Measurements from ENCODE around the gene SLC7A6OS. TPM values are rescaled to one million over a fixed set of nuclear protein-coding genes. Genes with fewer than 3 reads are reported as not detected.

Gene SLC7A6OS
- total and polyA plus RNA-seq, 2 experiments from 2014 or later: 8.5 to 15.8 TPM

DNA sequence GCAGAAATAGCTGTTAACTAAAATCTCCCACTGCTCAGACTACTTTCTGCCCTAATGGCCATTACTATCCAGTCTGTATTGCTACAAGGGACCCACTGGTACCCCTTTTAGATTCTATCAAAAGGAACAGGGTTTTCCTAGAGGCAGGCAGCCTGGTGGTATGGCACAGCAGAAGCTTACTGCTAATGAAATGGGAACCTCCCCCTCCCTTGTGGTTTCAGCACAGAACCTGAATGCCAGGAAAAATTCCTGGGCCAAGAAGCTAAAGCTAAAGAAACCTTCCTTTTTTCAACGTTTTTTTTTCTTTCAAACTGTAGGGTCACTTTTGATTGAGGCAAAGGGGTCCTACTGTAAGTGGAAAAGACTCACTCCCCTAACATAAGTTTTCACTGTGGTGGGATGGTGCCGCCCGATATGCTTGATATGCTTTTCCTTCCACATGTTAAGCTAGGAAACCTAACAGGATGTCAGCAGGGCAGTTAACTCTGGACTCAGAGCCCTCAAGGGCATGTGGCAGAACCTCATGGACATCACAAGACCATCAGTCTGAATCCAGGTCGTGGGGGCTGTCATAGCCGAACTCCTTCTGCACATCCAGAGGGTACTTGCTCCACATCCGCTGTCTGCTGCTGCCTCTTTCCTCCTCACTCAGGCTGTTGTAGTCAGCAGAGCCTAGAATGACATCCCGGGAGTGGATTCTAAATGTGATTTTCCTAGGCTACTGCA, 9.8 kb downstream of the SLC7A6OS start:
- TF ChIP-seq EZH2 (IDR thresholded peaks at IDR 0.05; ENCODE audit: insufficient read depth, poor library complexity, severe bottlenecking): no peak
- no peak for TF ChIP-seq EZH2phosphoT487 (IDR thresholded peaks at IDR 0.05; ENCODE audit: insufficient read depth, low read depth)
- peaks cover 57% of the 10 kb centered on the region for H3K79me2 ChIP-seq (ENCODE audit: insufficient read depth)
- peak overlapping the region; percentile 68 for H3K27ac ChIP-seq
- peaks cover 62% of the 10 kb centered on the region for H3F3A ChIP-seq (ENCODE audit: insufficient read depth)
- DNase-seq: peak; percentile 48
- no peaks in the 10 kb centered on the region for H3K27me3 ChIP-seq (replicated peaks; ENCODE audit: insufficient read depth)
- no peaks in the 10 kb centered on the region for H3K9me2 ChIP-seq (ENCODE audit: insufficient read depth)
- peaks cover 56% of the 10 kb centered on the region for H3K36me3 ChIP-seq (ENCODE audit: low read depth)
- no peak overlapping the region for H3K9ac ChIP-seq
- H3K9me3 ChIP-seq (ENCODE audit: low read depth): no peaks in the 10 kb centered on the region
- WGBS, 2 experiments (ENCODE audit: low coverage in 1 of 2, low lambda C conversion rate in 2 of 2, missing lambda C conversion rate in 2 of 2): 75 to 79% methylated on average over 7 of the region's 7 CpGs
- no peak overlapping the region for H2AFZ ChIP-seq
- no peak overlapping the region for H3K4me3 ChIP-seq
- H4K20me1 ChIP-seq (ENCODE audit: insufficient read depth): no peaks in the 10 kb centered on the region
- in situ Hi-C loops (cut with MboI): no loop called here
- H3K4me1 ChIP-seq (ENCODE audit: insufficient read depth): peaks cover 35% of the 10 kb centered on the region
- no peak overlapping the region for H3K4me2 ChIP-seq (ENCODE audit: unreplicated experiment)

DNA sequence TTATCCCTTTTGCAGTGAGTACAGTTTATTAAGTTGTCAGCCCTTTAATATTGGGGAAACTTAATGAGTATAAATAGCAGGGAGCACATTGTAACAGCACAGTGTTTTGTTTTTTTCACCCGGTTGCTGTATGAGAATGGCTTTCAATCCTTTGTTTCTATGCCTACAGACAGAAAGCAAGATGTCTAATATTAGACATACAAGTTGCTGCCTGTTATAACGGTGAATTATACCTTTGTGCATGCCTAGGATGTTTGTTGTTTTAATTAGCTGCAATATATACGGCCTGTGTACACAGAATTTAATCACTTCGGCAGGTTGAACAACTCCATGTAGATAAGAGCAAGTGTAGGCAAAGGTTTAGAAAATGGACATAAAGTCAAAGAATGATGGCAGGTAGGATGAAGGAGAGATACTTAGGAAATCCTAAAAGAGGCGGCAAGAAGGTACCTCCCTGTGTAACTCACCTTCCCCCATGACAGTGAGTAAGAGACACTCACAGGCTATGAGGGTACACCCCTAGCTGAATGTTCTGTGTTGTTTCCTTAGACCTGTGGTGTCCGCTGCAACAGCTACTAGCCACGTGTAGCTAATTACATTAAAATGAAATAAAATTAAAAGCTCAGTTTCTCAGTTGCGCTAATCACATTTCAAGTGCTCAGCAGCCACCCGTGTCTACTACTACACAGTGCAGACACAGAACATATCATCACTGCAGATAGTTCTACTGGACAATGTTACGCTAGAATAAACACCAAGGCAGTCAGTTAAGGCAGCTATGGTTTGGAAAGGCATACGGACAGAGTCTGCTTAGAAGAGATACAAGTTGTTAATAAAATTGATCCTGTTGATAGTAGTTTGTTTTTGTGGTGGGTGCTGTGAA, 10.9 kb downstream of the SLC7A6OS start:
- Histone ChIP-seq H3F3A (ENCODE audit: insufficient read depth) (peaks cover 62% of the 10 kb centered on the region), H3K9ac (peak overlapping the region; percentile 27; the same call in 1 of the 2 replicates), H3K36me3 (ENCODE audit: low read depth) (peaks cover 64% of the 10 kb centered on the region)

DNA sequence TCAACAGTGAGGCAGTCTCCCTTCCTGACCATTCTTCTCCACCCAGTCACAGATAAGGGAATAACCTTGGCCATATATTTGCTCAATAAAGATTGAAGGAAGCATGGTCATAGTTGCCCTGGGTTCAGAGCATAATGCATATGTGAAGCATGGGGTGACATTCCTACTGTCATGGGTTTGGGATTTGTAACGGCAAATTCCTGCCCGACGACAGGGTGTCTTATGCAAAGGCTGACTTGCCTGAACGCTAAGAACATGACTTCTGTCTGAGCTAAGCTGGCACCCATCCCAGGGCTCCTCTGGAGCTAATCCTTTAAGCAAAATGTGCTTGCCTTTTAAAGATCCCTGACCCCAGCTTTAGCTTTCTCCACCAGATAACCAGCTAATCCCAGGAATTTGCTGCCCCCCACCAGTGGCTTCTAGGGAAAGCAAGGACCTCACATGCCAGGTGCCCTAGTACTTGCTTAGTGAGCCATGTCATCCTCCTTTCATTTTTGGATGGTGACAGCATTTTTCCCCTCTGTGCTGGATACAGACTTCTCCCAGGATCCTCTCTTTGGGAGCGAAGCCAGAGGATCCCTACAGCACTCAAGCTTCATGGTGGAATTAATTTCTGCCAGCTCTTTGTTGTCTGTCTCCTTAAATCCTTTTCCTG, 11.7 kb downstream of the SLC7A6OS start:
- Histone ChIP-seq H3K4me1 (ENCODE audit: insufficient read depth) (peaks cover 35% of the 10 kb centered on the region), H3K4me2 (ENCODE audit: unreplicated experiment) (peak overlapping the region; percentile 13), H3K9me3 (ENCODE audit: low read depth) (no peaks in the 10 kb centered on the region), H3K27me3 (replicated peaks; ENCODE audit: insufficient read depth) (no peaks in the 10 kb centered on the region), H3K79me2 (ENCODE audit: insufficient read depth) (peaks cover 57% of the 10 kb centered on the region), H4K20me1 (ENCODE audit: insufficient read depth) (no peaks in the 10 kb centered on the region), H3K36me3 (ENCODE audit: low read depth) (peaks cover 67% of the 10 kb centered on the region), H3K9me2 (ENCODE audit: insufficient read depth) (no peaks in the 10 kb centered on the region), H2AFZ (no peak overlapping the region), H3K4me3 (no peak overlapping the region), H3K27ac (peak overlapping the region; percentile 68), H3K9ac (peak overlapping the region; percentile 27; the same call in 1 of the 2 replicates), H3F3A (ENCODE audit: insufficient read depth) (peaks cover 59% of the 10 kb centered on the region)
- DNase-seq: peak; percentile 84
- in situ Hi-C loops (cut with MboI): no loop called here
- 9 to 10% methylated on average over 5 of the region's 5 CpGs for WGBS, 2 experiments (ENCODE audit: low coverage in 1 of 2, low lambda C conversion rate in 2 of 2, missing lambda C conversion rate in 2 of 2)
- TF ChIP-seq EZH2 (IDR thresholded peaks at IDR 0.05; ENCODE audit: insufficient read depth, poor library complexity, severe bottlenecking) (no peak), EZH2phosphoT487 (IDR thresholded peaks at IDR 0.05; ENCODE audit: insufficient read depth, low read depth) (no peak)

More for the DNA sequence above, 10.9 kb downstream of the SLC7A6OS start:
- in situ Hi-C loops (cut with MboI): no loop called here
- Histone ChIP-seq H2AFZ (no peak overlapping the region), H3K27me3 (replicated peaks; ENCODE audit: insufficient read depth) (no peaks in the 10 kb centered on the region), H3K9me2 (ENCODE audit: insufficient read depth) (no peaks in the 10 kb centered on the region), H3K4me2 (ENCODE audit: unreplicated experiment) (peak overlapping the region; percentile 13), H3K27ac (peak overlapping the region; percentile 68), H3K9me3 (ENCODE audit: low read depth) (no peaks in the 10 kb centered on the region), H4K20me1 (ENCODE audit: insufficient read depth) (no peaks in the 10 kb centered on the region), H3K4me1 (ENCODE audit: insufficient read depth) (peaks cover 35% of the 10 kb centered on the region), H3K79me2 (ENCODE audit: insufficient read depth) (peaks cover 57% of the 10 kb centered on the region), H3K4me3 (no peak overlapping the region)
- WGBS, 2 experiments (ENCODE audit: low coverage in 1 of 2, low lambda C conversion rate in 2 of 2, missing lambda C conversion rate in 2 of 2): 75 to 76% methylated on average over 11 of the region's 11 CpGs
- no peak for TF ChIP-seq EZH2 (IDR thresholded peaks at IDR 0.05; ENCODE audit: insufficient read depth, poor library complexity, severe bottlenecking)
- no peak for DNase-seq

GRCh38 chr16:68298312-68298711, 12.4 kb downstream of the SLC7A6OS start:
- no peak overlapping the region for H2AFZ ChIP-seq
- peaks cover 52% of the 10 kb centered on the region for H3F3A ChIP-seq (ENCODE audit: insufficient read depth)
- H3K9ac ChIP-seq: peak overlapping the region; percentile 27; the same call in 1 of the 2 replicates
- H3K36me3 ChIP-seq (ENCODE audit: low read depth): peaks cover 74% of the 10 kb centered on the region
- peaks cover 59% of the 10 kb centered on the region for H3K79me2 ChIP-seq (ENCODE audit: insufficient read depth)
- in situ Hi-C loops (cut with MboI): no loop called here
- peak overlapping the region; percentile 12 for H3K4me2 ChIP-seq (ENCODE audit: unreplicated experiment)
- no peak for TF ChIP-seq EZH2 (IDR thresholded peaks at IDR 0.05; ENCODE audit: insufficient read depth, poor library complexity, severe bottlenecking)
- TF ChIP-seq EZH2phosphoT487 (IDR thresholded peaks at IDR 0.05; ENCODE audit: insufficient read depth, low read depth): no peak
- no peaks in the 10 kb centered on the region for H3K9me2 ChIP-seq (ENCODE audit: insufficient read depth)
- H3K4me3 ChIP-seq: no peak overlapping the region
- peaks cover 35% of the 10 kb centered on the region for H3K4me1 ChIP-seq (ENCODE audit: insufficient read depth)
- H3K27me3 ChIP-seq (replicated peaks; ENCODE audit: insufficient read depth): no peaks in the 10 kb centered on the region
- no peak for DNase-seq
- no peaks in the 10 kb centered on the region for H3K9me3 ChIP-seq (ENCODE audit: low read depth)
- H3K27ac ChIP-seq: peak overlapping the region; percentile 68
- H4K20me1 ChIP-seq (ENCODE audit: insufficient read depth): no peaks in the 10 kb centered on the region
- 84 to 90% methylated on average over 3 of the region's 3 CpGs for WGBS, 2 experiments (ENCODE audit: low coverage in 1 of 2, low lambda C conversion rate in 2 of 2, missing lambda C conversion rate in 2 of 2)
